HL-60 (cell line): Measurements from ENCODE around the gene EPS15.

Experiments used
- DNase-seq, 2 experiments: peaks; one replicate each; pipeline ENCODE4 v3.0.0-alpha.2; 2010 to 2020; ENCODE audit warnings: low read depth in 1 of 2, low spot score in 1 of 2
- H3K27ac ChIP-seq: fragments of 250-450 bp; sonication (Bioruptor Pico); replicated peaks from 2 replicates; pipeline ENCODE4 v1.5.1; 2020; ENCODE audit warnings: mild to moderate bottlenecking, moderate library complexity
- H3K27me3 ChIP-seq: fragments of 250-450 bp; sonication (Bioruptor Pico); 2 replicates; pipeline ENCODE4 v1.5.1; 2021; ENCODE audit warnings: mild to moderate bottlenecking, moderate library complexity; ENCODE audit not compliant: insufficient read depth, poor library complexity, severe bottlenecking
- H3K4me3 ChIP-seq: replicated peaks from 2 replicates; pipeline ENCODE4 v1.5.1; 2011; ENCODE audit warnings: mild to moderate bottlenecking, control low read depth, low read length; ENCODE audit not compliant: insufficient read depth
- GABPA ChIP-seq: IDR thresholded peaks from 2 replicates; pipeline ENCODE4 v1.6.1; 2012; ENCODE audit warnings: low read depth
- POLR2AphosphoS5 ChIP-seq: IDR thresholded peaks from 2 replicates; pipeline ENCODE4 v1.6.1; 2012; ENCODE audit warnings: low read depth
- SPI1 ChIP-seq: IDR thresholded peaks from 2 replicates; pipeline ENCODE4 v1.6.1; 2012; ENCODE audit warnings: low read depth, mild to moderate bottlenecking, borderline replicate concordance
- TF ChIP-seq, protein P1 (sequence below): IDR thresholded peaks from 2 replicates; pipeline ENCODE4 v1.6.1; 2012; ENCODE audit warnings: low read depth; ENCODE audit not compliant: insufficient replicate concordance
- TF ChIP-seq, protein P2 (sequence below): IDR thresholded peaks from one replicate; pipeline ENCODE4 v1.5.1; 2011; ENCODE audit warnings: low read length, control low read depth, inconsistent platforms; ENCODE audit not compliant: insufficient read depth

EPS15 gene

DNA sequence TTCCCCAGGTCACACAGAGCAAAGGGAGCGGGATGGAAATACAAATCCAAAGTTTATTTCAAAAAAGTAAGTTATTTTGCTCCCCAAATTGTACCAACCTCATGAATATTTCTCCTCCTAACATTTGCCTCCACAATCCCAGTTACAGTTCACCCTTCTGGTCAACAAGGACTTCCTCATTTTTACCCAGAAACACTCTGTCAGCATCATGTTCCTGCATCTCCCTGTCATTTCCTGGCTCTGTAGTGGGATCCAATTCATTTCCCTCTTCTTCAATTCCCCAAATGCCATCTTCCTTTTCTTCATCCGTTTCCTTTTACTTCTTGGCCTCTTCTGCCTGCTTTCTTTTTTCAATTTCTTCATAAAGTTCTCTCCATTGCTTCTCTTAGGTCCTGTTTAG lies 32.0 kb upstream of the EPS15 start:
- Histone ChIP-seq H3K4me3 (no peak overlapping the region), H3K27me3 (no peaks in the 10 kb centered on the region), H3K27ac (no peak overlapping the region)
- TF ChIP-seq SPI1 (peak; percentile 93), GABPA (no peak), POLR2AphosphoS5 (no peak)
- TF ChIP-seq, protein P1, sequence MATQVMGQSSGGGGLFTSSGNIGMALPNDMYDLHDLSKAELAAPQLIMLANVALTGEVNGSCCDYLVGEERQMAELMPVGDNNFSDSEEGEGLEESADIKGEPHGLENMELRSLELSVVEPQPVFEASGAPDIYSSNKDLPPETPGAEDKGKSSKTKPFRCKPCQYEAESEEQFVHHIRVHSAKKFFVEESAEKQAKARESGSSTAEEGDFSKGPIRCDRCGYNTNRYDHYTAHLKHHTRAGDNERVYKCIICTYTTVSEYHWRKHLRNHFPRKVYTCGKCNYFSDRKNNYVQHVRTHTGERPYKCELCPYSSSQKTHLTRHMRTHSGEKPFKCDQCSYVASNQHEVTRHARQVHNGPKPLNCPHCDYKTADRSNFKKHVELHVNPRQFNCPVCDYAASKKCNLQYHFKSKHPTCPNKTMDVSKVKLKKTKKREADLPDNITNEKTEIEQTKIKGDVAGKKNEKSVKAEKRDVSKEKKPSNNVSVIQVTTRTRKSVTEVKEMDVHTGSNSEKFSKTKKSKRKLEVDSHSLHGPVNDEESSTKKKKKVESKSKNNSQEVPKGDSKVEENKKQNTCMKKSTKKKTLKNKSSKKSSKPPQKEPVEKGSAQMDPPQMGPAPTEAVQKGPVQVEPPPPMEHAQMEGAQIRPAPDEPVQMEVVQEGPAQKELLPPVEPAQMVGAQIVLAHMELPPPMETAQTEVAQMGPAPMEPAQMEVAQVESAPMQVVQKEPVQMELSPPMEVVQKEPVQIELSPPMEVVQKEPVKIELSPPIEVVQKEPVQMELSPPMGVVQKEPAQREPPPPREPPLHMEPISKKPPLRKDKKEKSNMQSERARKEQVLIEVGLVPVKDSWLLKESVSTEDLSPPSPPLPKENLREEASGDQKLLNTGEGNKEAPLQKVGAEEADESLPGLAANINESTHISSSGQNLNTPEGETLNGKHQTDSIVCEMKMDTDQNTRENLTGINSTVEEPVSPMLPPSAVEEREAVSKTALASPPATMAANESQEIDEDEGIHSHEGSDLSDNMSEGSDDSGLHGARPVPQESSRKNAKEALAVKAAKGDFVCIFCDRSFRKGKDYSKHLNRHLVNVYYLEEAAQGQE, result no peak
- TF ChIP-seq, protein P2, sequence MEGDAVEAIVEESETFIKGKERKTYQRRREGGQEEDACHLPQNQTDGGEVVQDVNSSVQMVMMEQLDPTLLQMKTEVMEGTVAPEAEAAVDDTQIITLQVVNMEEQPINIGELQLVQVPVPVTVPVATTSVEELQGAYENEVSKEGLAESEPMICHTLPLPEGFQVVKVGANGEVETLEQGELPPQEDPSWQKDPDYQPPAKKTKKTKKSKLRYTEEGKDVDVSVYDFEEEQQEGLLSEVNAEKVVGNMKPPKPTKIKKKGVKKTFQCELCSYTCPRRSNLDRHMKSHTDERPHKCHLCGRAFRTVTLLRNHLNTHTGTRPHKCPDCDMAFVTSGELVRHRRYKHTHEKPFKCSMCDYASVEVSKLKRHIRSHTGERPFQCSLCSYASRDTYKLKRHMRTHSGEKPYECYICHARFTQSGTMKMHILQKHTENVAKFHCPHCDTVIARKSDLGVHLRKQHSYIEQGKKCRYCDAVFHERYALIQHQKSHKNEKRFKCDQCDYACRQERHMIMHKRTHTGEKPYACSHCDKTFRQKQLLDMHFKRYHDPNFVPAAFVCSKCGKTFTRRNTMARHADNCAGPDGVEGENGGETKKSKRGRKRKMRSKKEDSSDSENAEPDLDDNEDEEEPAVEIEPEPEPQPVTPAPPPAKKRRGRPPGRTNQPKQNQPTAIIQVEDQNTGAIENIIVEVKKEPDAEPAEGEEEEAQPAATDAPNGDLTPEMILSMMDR, result no peak
- DNase-seq, result no peak

DNA sequence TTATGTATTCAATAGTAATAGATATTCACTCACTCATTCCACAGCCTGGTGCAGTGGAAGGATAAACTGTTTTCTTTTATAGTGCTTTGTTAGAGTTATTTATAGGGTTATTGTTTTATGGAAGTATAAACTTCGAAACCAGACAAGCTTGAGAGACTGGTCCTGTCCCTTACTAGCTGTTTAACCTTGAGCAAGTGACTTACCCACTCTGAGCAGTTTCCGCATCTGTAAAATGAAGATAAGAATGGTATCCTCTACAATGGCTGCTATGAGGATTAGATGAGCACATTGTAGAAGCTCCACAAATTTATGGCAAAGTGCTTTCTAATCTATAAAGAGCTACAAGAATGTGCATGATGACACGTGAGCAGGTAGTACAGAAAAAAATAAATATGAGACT lies 30.8 kb upstream of the EPS15 start:
- DNase-seq, result no peak

DNA sequence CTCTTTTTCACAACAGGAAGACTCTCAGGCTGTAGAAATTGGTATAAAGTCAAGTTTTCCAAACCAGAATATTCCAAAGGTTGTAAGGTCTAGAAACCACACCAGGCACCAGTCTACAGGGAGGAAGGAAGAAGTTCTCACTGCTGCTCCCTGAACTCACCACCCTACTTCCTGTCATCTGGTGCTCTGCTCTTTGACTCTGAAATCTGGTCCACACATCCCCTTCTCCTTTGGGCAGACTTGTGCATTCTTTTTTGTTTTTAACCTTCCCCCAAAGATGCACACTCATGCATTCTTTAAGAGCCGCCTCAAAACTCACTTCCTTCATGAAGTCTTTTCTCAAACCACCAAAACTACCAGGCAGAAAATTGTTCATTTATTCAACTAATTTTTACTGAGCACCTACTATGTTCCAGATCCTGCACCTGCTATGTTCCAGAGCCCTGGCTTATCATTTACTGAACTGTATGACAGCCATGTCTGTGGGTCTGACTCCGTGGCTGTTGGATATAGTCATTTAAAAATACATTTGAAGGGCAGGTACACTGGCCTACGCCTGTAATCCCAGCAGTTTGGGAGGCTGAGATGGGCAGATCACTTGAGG lies 30.1 kb upstream of the EPS15 start:
- no peak overlapping the region for H3K27ac ChIP-seq
- peak; percentile 46 for TF ChIP-seq GABPA
- TF ChIP-seq SPI1, result peak; percentile 44; the same call in 1 of the 2 replicates
- TF ChIP-seq POLR2AphosphoS5, result no peak
- DNase-seq, result peak in 1 of 2 experiments; percentile 47
- H3K4me3 ChIP-seq, result no peak overlapping the region
- H3K27me3 ChIP-seq, result no peaks in the 10 kb centered on the region

More for the DNA sequence above, 30.8 kb upstream of the EPS15 start:
- Histone ChIP-seq H3K27me3 (no peaks in the 10 kb centered on the region), H3K27ac (no peak overlapping the region), H3K4me3 (no peak overlapping the region)
- no peak for TF ChIP-seq POLR2AphosphoS5
- TF ChIP-seq, protein P2, result no peak
- no peak for TF ChIP-seq SPI1

DNA sequence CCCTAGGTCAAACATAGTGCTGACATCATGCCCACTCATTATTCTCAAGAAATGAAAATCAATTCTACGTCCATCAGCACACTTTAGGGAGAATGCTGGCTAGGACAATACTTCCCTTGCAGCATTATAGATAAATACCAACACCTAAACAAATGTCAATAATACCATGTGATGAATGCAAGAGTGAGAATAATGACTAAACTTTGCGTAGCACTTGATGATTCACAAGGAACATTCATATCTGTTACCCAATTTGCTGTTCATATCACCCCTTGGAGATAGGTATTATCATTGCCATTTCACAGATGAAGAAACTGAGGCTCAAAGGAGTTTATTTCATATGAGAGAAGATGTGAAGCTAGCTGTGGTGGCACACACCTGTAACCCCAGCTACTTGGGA lies 24.8 kb upstream of the EPS15 start:
- Histone ChIP-seq H3K4me3 (no peak overlapping the region), H3K27me3 (no peaks in the 10 kb centered on the region), H3K27ac (no peak overlapping the region)
- no peak for DNase-seq
- TF ChIP-seq GABPA, result no peak
- no peak for TF ChIP-seq SPI1

DNA sequence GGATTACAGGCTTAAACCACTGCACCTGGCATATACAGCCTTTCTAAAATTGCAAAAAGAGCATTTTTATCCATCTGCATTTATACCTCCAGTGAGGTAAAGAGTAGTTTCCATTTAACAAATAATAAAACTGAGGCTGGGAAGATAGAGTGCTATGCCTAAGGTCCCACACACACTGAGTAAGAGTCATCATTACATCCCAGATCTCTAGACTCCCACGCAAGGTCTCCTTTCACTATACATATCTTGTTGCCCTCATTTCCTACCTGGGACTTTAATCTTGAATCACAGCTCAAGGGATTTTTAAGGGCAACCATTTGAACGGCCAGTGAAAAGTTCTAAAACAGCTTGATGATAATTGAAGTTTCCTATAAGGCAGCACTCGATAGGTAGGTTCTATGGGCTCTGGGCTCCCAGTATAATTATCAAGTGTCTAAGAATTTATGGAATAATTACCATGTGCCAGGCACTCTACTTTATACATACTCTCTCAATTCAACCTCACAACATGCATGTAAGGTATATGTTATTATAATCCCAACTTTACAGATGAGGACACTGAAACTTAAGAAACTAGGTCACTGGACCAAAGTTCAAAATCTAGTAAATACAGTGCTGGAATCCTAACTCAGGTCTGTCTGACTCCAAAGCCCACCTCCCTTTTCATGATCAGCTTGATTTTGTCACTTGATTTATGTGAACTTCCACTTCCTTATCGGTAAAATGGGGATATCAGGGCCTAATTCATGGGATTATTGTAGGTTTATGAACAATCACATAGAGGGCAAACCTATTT lies 23.3 kb upstream of the EPS15 start:
- Histone ChIP-seq H3K27me3 (no peaks in the 10 kb centered on the region), H3K4me3 (no peak overlapping the region), H3K27ac (no peak overlapping the region)
- TF ChIP-seq POLR2AphosphoS5, result no peak
- no peak for DNase-seq
